ENCODE data around the gene ATE1. TPM values are rescaled to one million over a fixed set of nuclear protein-coding genes. Genes with fewer than 3 reads are reported as not detected.

Gene ATE1
- 29.0 and 30.2 TPM in 2 replicates for total RNA-seq

DNA sequence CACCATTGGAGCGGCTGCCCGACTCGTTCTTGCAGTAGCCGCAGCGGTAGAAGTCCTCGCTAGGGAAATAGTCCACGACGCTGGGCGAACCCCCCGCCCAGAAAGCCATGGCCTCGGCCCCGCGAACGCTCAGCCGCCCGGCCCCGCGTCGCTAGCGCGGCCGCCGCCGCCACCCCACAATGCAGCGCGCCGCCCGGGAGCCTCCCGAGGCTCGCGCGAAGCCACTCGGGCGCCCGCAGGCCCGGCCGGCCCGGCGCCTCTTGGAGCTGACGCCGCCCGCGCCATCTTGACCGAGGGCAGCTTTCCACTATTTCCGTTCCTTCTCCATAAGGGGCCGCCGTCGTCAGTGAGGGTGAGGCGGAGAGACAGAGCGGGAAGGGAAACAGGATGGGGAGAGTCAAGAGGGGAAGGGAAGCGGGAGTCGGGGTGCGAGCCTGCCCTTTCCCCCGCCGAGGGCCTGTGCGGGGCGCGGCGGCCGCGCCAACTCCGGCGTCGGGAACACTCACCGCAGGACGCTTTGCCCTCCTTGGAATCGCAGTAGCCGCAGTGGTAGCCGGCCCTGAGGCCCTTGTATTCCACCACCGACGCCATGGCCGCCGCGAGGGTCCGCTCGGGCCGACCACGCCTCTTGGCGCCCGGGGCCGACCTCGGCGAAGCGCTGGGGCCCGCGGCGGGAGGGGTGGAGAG, at the start of gene ATE1:
TSS of gene ATE1 (minus strand) at position 191 of the 687 bp plus-strand sequence. CDS start at position 109, 82 bp downstream.

DNA sequence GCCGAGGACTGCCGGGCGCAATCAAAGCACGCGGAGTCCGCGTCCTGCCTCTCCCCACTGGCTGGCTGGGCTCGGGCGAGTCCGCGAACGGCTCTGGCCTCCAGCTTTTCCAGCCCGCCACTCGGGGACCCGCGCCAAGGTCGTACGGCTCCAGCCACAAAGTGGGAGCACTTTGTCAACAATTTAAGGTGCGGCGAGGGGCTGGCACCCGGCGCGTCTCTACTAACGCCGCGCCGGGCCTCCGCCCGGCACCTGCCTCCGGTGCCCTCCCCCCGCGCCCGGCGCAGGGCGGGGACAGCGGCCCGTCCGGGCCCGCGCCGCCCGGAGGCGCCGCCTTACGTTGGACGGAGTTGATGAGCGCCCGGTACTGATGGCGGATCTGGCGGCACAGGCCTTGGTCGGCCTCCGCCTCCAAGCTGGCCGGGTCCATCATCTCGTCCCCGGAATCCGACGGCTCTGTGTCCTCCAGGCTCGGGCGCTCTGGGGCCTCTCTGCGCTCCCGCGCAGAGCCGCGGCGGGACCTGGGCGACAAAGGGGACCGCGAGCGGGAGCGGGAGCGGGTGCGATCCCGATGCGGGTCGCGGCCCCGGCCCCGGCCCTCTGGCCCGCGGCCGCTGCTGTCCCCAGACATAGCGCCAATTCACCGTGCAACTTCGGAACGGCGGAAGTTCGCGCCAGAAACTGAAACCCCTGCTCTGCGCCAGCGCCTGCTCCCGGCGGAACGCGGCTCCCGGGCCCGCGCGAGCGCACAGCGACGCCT, 46.9 kb upstream of the ATE1 start, which contains the start of gene NSMCE4A:
TSS of gene NSMCE4A (minus strand) at position 683 of the 760 bp plus-strand sequence. CDS start at position 631, 52 bp downstream.

Other genes starting within 250 kb of the ATE1 start
- gene NSMCE4A, start 47.2 kb upstream of the ATE1 start, total RNA-seq: 11.5 and 12.6 TPM in 2 replicates
- 5.7 and 8.8 TPM in 2 replicates for gene TACC2, start 61.1 kb upstream of the ATE1 start, total RNA-seq

Data from smooth muscle cell of the pulmonary artery (primary cell).